ENCODE results near the gene PRKN. TPM values are rescaled to one million over a fixed set of nuclear protein-coding genes. Genes with fewer than 3 reads are reported as not detected.

PRKN gene
- total and polyA plus RNA-seq, 2 donors (not counting 3 experiments of a cell fraction or from before 2014, with no cell fraction given) = 0.06 TPM; not detected in 1

DNA sequence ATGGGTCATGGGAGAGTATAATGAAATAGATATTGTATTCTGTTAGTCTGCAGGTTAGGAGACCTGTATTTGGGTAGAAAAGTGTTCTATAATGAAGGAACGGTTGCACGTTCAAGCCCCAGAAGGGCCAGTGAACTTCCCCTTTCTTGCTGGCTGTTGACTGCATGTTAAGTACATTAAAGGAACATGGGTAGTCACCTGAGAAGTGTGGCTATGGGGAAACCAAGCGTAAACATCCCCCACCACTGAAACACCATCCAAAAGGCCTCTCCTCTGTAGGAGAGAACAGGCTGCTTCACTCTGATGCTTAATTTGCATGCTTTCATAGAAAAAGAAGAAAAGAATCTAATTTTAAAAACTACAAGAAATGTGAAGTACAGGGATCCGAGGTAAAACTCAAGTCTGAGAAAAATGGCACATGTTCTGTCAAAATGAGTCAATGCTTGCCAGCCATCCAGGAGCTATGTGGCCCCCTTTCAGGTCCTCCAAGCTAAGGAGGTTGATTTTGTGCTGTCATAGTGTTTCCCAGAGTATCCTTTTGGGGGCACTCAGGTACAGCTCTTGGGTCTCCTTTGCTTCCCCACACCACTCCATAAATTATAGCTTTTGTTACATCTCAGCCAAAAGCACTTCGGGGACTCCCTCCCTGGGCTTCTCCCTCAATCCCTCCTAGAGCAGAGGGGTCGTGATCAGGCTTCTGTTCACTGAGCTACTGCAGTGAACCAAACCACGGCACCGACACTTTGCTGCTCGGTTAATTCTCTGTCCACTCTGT, 1170.0 kb downstream of the PRKN start:
- no peaks in the 10 kb centered on the region for H4K20me1 ChIP-seq (replicated peaks; ENCODE audit: control insufficient read depth, extremely low read depth, insufficient read depth, low read length)
- intact Hi-C loops (cut with micrococcal nuclease) = no loop called here
- no peaks in the 10 kb centered on the region for H3K36me3 ChIP-seq (ENCODE audit: control insufficient read depth in 2 of 2, extremely low read depth in 1 of 2, insufficient read depth in 2 of 2, low read length in 2 of 2)
- POLR2A ChIA-PET = no interaction called here
- no peak overlapping the region for H3K27ac ChIP-seq (ENCODE audit: insufficient read depth, low read depth, low read length)
- H3K4me2 ChIP-seq (ENCODE audit: insufficient read depth, low read length) = no peak overlapping the region
- DNase-seq (ENCODE audit: low read depth, low spot score) (no peak), FAIRE-seq (no peak)
- dilution Hi-C loops (cut with MboI; ENCODE audit: extremely low pct_ligation_motif_present, low sequenced_read_pairs) = no loop called here
- no peaks in the 10 kb centered on the region for H3K27me3 ChIP-seq (ENCODE audit: control insufficient read depth in 2 of 2, insufficient read depth in 2 of 2, low read length in 2 of 2)
- BruUV-seq (replicated peaks) = no TSS peak
- H3K4me1 ChIP-seq (ENCODE audit: control insufficient read depth, extremely low read depth, insufficient read depth, low read length) = no peaks in the 10 kb centered on the region
- no peaks in the 10 kb centered on the region for H3K9me1 ChIP-seq (replicated peaks; ENCODE audit: control insufficient read depth, extremely low read depth, insufficient read depth, low read length)
- no peak overlapping the region for H3K9ac ChIP-seq (replicated peaks; ENCODE audit: extremely low read depth, insufficient read depth, low read length)
- CTCF ChIA-PET = no interaction called here
- no peak overlapping the region for H2AFZ ChIP-seq (ENCODE audit: low read depth, low read length)
- no peak overlapping the region for H3K4me3 ChIP-seq (replicated peaks in 1 of 3; ENCODE audit: insufficient read depth in 1 of 3, low read depth in 1 of 3, low read length in 3 of 3)
- no peaks in the 10 kb centered on the region for H3K79me2 ChIP-seq (ENCODE audit: control insufficient read depth, insufficient read depth, low read length)
- peaks cover 2% of the 10 kb centered on the region for H3K9me3 ChIP-seq (replicated peaks; ENCODE audit: control insufficient read depth, insufficient read depth, low read length)
- TF ChIP-seq MYC (IDR thresholded peaks at IDR 0.05; ENCODE audit: low read depth, low read length) (no peak), GATA2 (IDR thresholded peaks at IDR 0.05; ENCODE audit: insufficient read depth, insufficient read length, low read depth, low read length) (no peak), POLR2AphosphoS5 (IDR thresholded peaks at IDR 0.05; ENCODE audit: insufficient read depth, low read depth, low read length) (no peak), JUN (IDR thresholded peaks at IDR 0.05; ENCODE audit: borderline replicate concordance, insufficient read depth, insufficient read length, low read depth) (no peak), EZH2 (IDR thresholded peaks at IDR 0.05; ENCODE audit: borderline replicate concordance, low read depth, low read length, severe bottlenecking) (no peak), FOS (IDR thresholded peaks at IDR 0.05; ENCODE audit: borderline replicate concordance, insufficient read depth, low read length) (no peak), POLR2A (IDR thresholded peaks at IDR 0.05; ENCODE audit: low read depth, low read length) (no peak)
- TF ChIP-seq, protein P1, sequence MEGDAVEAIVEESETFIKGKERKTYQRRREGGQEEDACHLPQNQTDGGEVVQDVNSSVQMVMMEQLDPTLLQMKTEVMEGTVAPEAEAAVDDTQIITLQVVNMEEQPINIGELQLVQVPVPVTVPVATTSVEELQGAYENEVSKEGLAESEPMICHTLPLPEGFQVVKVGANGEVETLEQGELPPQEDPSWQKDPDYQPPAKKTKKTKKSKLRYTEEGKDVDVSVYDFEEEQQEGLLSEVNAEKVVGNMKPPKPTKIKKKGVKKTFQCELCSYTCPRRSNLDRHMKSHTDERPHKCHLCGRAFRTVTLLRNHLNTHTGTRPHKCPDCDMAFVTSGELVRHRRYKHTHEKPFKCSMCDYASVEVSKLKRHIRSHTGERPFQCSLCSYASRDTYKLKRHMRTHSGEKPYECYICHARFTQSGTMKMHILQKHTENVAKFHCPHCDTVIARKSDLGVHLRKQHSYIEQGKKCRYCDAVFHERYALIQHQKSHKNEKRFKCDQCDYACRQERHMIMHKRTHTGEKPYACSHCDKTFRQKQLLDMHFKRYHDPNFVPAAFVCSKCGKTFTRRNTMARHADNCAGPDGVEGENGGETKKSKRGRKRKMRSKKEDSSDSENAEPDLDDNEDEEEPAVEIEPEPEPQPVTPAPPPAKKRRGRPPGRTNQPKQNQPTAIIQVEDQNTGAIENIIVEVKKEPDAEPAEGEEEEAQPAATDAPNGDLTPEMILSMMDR (IDR thresholded peaks at IDR 0.05; ENCODE audit: extremely low read depth in 1 of 2, insufficient read depth in 1 of 2, low read depth in 1 of 2, low read length in 2 of 2) = no peak
- TF ChIP-seq, protein P2, sequence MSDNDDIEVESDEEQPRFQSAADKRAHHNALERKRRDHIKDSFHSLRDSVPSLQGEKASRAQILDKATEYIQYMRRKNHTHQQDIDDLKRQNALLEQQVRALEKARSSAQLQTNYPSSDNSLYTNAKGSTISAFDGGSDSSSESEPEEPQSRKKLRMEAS (IDR thresholded peaks at IDR 0.05; ENCODE audit: insufficient read depth, insufficient read length) = no peak

All from endothelial cell of umbilical vein (primary cell).